ENCODE data around the gene PPAT.

PPAT gene

DNA sequence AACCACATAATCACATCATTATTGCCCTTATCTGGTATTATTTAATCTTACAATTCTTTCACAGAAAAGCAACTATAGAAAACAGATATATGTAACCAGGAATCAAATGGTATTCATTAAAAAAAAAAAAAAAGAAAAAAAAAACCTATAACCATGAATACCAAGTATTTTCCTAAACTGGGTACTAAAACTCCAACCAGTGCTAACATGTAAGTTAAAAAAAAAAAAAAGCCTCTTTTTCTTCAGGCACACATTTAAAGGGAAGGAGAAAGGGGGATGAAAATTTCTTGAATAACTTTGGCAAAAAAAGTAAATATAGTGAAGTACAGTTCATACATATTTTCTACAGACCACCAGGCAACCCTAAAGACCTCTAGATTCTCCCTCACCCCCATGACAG, 2.1 kb downstream of the PPAT start:
- DNase-seq = no peak

DNA sequence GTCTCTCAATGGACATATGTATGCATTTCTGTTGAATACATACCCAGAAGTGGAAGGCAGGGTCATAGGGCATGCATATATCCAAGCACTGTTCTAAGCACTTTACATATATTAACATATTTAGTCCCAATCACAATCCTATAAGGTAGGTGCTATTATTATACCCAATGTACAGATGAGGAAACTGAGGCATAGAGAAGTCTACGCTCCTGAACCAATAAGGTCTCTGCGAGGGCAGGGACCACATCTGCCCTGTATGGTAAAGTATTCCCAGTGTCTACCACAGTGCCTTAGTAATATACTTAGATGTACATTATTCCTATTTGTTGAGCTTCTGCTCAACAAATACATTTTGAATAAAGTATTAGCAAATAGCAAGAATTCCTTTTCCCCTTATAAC, 5.2 kb downstream of the PPAT start:
- no peak for DNase-seq

DNA sequence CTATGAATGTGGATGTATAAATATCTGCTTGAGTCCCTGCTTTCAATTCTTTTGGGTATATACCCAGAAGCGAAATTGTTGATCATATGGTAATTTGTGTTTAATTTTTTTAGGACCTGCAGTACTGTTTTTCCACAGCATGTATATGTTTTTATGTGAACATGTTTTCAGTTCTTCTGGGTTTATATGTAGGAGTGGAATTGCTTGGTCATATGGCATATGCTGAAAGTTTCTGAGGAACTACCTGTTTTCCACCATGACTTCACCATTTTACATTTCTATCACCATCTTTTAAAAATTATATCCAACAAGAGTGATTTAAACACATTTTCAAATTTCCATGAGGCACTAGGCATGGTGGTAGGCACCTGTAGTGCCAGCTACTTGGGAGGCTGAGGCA, 8.2 kb downstream of the PPAT start:
- no peak for DNase-seq

DNA sequence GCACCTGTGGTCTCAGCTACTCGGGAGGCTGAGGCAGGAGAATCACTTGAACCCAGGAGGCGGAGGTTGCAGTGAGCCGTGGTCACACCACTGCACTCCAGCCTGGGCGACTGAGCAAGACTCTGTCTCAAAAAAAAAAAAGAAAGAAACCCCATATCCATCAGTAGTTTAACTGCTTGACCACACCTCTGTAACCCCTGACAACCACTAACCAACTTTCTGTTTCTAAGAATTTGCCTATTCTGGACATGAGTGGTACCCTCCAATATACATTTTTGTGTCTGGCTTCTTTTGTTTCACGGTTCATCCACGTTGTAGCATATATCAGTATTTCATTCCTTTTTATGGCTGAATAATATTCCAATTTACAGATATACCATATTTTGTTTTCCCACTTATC, 9.1 kb downstream of the PPAT start:
- no peak for DNase-seq

DNA sequence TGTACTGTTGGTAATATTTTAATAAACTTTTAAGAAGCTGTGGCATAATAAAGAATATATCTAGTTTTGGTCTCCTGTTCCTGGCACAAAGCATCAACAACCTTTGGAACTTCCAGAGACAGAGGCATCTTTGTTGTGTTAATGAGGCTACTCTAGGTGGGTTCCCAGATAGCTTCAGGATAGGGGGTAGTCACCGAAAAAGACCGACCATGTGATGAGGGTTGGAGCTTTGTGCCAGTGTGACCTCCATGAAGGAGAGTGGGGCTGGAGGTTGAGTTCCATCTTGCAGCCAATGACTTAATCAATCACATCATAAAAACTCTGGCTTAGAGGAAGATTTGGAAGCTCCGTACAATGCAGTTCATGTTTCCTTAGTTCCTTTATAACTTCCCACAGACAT, 9.9 kb downstream of the PPAT start:
- DNase-seq = no peak

DNA sequence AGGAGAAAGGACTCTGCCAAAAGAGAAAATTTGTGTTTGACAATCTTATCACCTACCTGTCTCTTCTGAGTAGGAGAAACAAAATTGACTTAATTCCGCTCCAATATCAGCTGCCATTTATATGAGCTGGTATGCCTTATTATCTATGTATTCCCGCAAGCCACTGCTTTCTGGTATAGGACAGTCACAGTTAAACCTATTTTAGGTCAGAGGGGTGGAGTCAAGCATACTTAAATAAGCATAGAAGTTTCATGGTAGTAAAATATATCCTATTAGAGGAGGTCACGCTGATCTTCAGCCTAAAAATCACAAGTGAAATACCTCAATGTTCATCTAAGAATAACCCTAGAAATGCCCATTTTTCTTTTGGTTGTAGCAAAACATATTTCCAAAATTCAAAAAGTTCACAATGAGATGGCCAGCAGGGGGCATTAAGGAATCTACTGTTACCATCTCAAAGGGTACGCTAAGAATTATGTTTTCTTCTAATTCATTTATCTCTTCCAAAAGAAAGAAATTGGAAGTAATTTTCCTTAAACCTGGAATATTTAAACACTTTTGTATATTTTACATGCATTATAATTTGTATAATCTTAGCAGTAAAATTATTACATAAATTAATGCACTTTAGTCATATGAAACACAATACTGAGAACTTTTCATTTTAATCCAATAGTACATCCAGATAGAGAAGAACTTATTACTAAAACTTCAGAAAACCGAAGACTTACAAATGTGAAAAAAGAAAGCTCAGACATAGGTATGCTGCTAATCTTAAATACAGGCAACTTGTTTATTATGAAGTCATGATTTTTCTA, 10.5 kb downstream of the PPAT start:
- DNase-seq = peak; percentile 1

DNA sequence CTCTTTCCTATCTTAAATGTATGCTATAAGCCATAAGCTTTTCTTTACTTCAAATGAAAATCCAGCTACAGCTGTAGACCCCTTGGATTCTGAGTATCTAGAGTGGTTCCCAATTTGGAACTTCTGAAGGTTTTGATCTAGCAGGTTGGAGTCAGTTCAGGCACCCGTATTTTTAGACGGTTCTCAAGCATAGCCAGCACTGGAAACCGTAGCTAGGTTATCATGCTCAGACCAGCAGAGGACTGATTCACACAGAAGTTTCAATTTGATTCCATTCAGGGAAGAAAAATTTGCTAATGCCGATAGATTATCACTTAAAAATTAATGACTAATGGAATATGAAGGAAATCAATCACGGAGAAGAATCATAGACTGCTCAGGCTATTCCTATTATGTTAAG, 11.2 kb downstream of the PPAT start:
- no peak for DNase-seq

DNA sequence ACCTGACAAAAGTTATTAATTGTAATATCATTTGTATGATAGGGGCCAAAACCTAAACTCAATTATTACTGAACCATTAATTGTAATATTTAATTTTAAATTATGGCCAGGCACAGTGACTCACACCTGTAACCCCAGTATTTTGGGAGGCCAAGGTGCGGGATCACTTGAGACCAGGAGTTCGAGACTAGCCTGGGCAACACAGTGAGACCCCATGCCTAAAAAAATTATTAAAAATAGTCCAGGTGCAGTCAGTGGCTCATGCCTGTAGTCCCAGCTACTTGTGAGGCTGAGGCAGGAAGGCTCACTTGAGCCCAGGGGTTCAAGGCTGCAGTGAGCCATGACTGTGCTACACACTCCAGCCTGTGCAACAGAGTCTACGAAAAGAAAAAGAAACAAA, 18.0 kb downstream of the PPAT start:
- DNase-seq = no peak

DNA sequence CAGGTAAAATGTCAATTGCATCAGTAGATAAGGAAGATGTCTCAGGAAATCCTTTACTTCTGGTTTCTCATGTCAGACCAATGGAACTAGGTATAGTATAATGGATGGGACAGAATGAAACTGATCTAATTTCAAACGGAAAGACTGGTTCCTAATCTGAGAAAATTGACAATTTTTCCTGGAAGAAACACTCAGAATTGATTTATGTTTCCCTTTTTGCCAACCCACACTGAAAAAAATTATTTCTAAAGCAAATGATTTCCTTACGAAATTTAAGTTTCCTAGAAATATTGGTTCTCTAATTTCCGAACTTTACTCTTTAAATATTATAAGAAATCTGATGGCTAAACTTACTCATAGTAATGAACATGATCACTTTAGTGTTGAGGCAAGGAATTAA, 19.1 kb downstream of the PPAT start:
- DNase-seq = no peak

DNA sequence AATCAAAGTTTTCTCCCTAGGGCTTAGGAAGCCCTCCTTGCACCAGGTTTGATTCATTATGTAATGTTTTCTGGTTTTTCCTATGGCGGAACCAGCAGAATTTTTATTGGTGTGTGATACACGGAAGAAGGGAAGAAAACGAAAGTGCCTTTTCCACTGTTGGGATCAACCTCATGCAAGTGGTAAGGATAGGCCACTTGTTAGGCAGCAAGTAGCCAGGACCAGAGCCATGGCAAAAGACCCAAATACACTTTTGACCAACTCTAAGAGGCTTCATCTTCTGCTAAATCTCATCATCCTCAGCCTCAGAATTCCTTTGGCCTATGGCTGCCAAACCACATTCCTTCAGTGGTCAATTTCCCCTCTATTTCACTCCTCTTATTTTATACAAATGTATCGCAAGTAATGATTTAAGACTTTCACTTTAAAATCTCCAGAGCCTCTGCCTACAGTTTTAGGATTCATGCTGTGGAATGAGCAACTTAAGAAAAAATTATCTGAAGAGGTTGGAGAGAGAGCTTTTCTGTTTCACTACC, 21.2 kb downstream of the PPAT start:
- DNase-seq = no peak

DNA sequence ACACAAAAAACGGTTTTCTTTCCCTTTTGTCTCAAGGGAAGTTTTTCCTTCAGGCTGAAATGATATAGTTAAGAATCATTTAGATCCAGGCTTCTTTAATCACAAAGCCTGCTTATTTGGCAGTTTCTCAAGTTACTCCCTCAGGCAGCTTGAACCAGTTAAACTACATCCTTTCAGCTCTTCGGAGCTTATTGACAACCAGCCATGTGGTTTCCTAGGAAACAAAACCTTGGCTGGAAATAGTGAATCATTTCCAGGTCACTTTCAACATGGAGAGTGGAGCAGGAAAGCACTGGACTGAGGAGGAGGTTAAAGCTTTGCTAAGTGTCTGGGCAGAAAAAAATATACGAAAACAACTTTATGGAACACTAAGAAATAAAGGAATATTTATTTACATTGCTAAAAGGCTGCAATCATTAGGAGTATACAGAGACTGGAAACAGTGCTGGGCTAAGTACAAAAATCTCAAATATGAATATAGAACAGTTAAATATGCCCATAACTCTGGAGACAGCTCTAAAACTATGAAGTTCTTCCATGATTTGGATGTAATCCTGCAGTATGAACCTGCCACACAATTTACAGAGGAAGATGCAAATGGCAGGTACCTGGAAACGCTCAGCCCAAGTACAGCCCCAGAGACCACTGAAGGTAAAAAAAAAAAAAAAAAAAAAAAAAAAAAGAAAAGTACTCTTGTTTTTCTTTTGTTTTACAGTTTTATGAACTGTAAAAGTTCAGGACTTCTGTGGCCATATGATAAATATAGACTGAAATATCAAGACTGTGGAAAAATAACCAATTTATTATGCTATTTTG, 25.0 kb downstream of the PPAT start:
- DNase-seq = no peak

DNA sequence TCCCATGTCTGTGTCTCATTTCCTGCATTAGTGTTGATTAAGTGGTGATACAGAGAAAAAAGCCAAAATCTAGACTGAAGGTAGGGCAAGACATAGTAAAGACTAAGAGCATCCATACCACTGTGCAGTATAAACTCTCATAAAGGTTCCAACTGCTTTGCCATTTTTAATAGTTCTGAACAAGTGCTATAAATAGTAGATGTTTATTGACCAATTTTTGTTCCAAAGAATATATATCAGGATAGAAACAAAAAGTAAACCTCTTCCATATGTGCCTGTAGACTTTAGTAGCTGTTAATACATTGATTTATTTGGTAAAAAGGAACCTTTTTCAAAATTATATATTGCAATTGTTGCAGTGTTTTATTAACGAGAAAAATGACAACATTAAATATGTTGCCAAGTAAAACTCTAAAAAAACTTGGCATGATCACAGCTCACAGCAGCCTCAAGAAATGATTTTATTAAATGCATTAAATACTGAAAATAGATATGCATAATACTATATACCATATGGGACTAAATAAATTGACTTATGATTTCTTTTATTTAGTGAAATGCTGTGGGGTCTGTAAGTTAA, 25.8 kb downstream of the PPAT start:
- DNase-seq = no peak

DNA sequence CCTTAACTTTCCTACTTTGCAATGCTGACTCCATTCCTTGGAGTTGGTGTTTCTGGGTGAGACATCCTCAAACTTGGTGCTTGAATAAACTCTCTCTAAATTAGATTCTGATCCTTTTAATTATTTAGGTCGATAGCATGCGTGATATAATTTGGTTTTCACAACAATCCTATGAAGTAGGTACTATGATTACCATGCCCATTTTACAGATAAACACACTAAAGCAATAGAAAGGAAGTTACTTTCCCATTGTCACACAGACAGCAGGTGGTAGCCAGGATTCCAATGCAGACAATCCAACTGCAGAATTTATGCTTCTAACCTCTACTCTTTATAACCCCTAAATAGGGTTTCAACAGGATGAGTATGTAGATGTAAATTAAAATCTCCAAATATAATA, 26.4 kb downstream of the PPAT start:
- DNase-seq = no peak

DNA sequence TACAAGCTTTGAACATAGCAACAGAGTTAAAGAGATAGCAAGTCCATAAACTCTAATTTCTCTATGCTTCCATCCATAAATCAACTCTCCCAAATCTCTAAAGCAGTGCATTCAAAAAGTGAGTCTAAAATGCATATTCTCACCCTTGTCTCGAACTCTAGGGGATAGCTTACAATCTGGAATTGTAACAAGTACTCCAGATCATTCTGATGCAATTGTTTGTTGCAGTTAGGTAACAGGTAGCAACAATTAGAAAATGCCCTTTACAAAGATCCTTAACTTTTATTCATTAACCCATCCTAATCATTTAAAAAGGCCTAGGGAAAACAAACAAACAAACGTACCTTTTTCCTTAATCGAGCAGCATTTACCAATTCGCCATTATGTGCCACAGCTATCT, 29.3 kb downstream of the PPAT start:
- no peak for DNase-seq

DNA sequence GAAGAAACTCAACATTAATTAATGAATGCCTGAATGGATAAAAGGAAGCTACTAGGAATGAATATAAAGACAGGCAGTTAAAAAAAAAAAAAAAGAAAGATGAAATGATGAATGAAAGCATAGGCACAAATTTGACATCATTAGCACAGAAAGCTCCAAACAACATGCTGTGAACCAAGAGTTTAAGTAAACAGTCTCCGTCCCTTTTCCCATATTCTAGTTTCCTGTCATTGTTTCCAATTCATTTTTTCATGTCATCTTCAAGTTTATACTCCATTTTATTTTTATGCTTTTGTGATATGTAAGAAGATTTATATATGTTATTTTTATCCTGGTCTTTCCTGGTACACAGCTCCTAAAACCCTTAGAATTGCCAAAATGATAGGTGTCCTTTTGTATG, 30.4 kb downstream of the PPAT start:
- DNase-seq = no peak

DNA sequence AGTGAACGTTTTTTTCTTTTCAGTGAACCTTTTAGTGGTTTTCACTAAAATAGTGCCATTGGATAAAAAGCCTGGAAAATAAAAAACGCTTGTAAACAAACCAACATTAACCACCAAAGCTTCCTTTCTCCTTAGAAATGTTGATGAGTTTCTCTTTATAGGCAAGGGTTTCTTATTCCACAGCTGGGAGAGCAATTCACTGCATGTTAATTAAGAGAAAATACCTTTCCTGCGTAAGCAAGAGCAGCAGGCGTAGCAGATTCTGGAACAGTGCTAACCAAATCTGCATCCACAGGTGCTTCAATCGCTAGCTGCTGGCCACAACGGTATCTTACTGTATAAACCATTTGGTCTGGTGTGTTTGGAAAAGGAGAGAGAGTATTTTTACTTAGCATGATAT, 34.9 kb downstream of the PPAT start:
- DNase-seq = no peak

DNA sequence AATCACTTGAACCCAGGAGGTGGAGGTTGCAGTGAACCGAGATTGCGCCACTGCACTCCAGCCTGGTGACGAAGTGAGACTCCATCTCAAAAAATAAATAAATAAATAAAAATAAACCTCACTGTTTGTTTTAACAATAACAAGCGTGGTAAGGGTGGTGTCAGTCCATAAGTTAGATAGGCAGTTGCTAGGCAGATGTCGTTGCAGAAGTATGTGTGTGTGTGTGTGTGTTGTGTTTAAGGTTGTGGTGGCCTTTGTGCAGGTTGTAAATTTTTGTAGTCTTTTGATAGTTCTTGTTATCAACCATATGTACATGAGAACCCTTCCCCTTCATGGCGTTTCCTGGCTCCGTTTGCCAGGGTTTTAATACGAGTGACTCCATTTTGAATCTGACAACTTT, 44.1 kb downstream of the PPAT start:
- DNase-seq = no peak

DNA sequence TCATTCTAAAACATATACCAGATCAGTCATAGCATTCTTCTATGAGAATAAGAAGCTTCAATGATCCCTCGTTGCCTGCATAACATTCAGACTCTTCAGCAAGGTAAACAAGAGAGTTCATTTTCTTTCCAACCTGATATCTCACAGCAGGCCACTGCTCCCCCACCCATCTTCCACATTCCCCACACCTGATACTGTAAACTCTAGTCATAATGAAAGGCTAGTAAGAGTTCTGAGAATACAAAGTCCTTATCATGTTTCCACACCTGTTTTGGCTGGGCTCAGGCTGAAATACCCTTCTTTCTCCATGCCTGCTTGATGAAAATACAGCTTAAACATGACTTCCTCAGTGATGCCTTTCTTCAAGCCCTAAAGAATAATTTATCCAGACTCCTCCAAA, 45.9 kb downstream of the PPAT start:
- DNase-seq = no peak

DNA sequence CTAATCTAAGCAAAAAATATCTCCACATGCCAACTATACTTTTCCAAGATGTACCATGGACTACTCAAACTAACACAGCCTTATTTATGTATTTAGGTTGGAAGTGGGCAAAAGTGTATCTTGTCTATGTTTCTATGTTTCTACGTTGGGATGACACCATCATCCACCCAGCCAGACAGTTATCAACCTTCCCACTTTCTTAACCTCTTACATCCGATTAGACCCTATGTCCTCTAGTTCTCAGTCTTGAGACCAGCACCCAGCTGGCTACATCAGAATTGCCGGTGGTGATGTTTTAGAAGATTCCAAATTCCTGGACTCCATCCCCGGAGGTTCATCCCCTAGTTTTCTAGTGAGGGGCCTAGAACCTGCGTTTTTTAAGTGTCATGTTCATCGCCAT, 47.1 kb downstream of the PPAT start:
- no peak for DNase-seq

DNA sequence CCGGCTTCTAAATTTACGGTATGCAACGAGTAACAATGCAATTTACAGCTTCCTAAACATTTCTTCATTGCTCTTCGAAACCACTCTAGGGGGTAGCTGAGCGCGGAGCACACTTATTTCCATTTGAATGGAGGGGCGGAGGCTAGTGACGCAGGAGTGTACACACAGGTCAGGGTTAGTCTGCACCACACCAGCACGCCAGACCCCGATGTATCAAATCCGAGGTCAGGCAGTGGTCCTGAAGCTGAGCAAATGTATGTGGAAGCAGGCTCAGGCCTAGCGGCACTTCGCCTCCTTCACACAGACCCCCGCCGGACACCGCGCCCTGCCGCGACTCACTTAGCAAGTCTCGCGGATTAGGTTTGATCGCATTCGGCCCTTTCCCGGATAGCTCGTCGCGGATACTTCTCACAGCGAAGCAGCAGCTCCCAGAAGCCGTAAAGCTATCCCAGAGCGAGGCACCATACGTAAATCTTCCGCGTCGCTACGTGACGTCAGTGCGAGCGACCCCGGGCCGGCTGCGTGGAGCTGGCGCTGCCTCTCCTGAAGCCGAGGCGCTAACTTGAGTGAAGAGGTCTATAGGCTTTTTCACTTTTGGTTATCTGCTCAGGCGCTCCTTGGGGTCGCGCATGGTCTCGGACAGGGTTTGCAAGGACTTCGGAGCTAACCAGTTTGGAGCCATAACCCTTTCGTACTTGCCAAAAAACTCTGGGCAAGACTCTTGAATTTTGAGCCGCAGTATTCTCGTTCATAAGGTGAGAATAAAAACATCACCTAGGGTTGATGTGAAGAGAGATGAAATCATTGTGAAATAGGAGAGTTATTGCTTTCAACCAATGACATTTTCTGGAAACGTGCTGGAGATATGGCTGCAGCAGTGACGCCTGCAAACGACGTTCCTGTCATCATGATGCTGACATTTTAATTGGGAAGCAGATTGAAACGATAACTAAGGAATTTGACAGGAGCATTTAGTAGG, 48.1 kb downstream of the PPAT start, which contains the start of gene AASDH:
TSS of gene AASDH (minus strand) at position 469 of the 979 bp plus-strand sequence. CDS start 3,192 bp downstream, outside the sequence.
- peak; percentile 93 for DNase-seq

DNA sequence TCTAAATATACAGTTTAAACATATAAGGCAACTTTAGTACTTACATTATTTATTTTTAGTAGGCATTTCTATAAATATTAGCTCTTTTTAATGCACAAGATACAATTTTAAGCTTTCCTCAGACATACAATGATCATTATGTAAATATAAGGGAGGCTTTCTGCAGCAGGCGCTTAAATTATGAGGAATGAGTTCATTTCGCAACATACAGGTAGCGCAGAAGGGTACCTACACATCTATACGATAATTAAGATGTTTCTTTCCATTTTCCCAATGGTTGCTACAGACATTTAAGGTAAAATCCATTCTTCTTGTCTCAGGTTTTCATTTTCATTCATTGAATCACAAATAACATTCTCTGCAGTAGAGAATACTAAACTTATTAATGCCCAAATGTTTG, 49.3 kb downstream of the PPAT start:
- no peak for DNase-seq

DNA sequence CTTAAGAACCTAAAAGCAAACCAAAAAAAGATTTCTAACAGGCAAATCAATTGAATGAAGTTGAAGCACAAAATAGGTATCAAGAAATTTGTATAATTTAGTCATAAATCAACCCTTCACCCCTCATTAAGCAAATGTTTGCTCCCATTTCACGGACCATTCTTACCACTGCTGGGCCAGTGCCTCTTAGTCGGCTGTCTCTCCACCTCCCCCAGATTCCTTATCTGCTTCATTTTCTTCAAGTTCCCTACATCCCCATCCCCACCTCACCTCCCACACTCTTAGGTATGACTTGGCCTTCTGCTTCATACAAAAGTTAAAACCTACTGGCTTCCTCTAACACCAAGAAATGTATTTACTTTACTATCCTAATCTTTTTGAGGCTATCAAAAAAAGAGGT, 60.0 kb downstream of the PPAT start:
- DNase-seq = no peak

Measured in stimulated activated naive CD4-positive, alpha-beta T cell treated with Interleukin-2 at 50 U/mL for 16 hours (primary cell).